Body of pancreas (tissue), 4 donors: Measurements from ENCODE around the gene CSNK1G1. TPM values are rescaled to one million over a fixed set of nuclear protein-coding genes. Genes with fewer than 3 reads are reported as not detected.

Source experiments
- ATAC-seq: fragments of 150-250 bp; one replicate; pipeline ENCODE4 v1.9.1; 2016
- DNase-seq, 4 donors: peaks; one replicate each; pipeline ENCODE4 v3.0.0-alpha.2; 2019
- H3K27ac ChIP-seq, 4 donors: fragments of 200-600 bp; sonication (generic); 1 replicate in 3 of 4; 2 replicates in 1 of 4; pipeline versions ENCODE4 v1.5.1 to v1.6.1; 2016 to 2019; ENCODE audit warnings: mild to moderate bottlenecking in 1 of 4, mixed read lengths in 1 of 4, moderate library complexity in 1 of 4
- H3K27me3 ChIP-seq, 2 donors: fragments of 200-600 bp; sonication (generic); one replicate each; pipeline ENCODE4 v1.6.0; 2016; ENCODE audit warnings: mild to moderate bottlenecking in 1 of 2
- H3K36me3 ChIP-seq, 2 donors: fragments of 200-600 bp; sonication (generic); replicated peaks in 1 of 2; 2 replicates each; pipeline ENCODE4 v1.5.1; 2016; ENCODE audit warnings: low read depth in 2 of 2; ENCODE audit not compliant: insufficient read depth in 1 of 2
- H3K4me1 ChIP-seq: fragments of 200-600 bp; sonication (generic); one replicate; pipeline ENCODE4 v1.6.0; 2016
- H3K4me3 ChIP-seq, 2 donors: fragments of 200-600 bp; sonication (generic); 1 replicate in 1 of 2; 2 replicates in 1 of 2; pipeline ENCODE4 v1.5.1; 2016 to 2019
- H3K9me3 ChIP-seq, 3 donors: fragments of 200-600 bp; sonication (generic); 1 replicate in 2 of 3; 2 replicates in 1 of 3; pipeline ENCODE4 v1.5.1; 2016
- POLR2A ChIP-seq, 3 donors: fragments of 450-650 bp; IDR thresholded peaks; one replicate each; pipeline ENCODE4 v1.6.1; 2016; ENCODE audit warnings: antibody characterized with exemption in 3 of 3, mild to moderate bottlenecking in 2 of 3
- WGBS, 2 donors: methylation state at CpG; one replicate each; pipeline ENCODE4 v1.1.5; 2017; 5-methylcytosine and 5-hydroxymethylcytosine counted together
- intact Hi-C: fragments of 100-400 bp; cut with DNase I; formaldehyde crosslinking; loops from one replicate; pipeline ENCODE4 v1.15.1; 2023
- total RNA-seq, 2 donors: library from RNA; depleted of rRNA; stranded (reverse); fragments of >200 nt; gene quantifications; one replicate each; pipeline ENCODE4 v1.1.0, GENCODE V29; 2016
- TF ChIP-seq, protein P1 (sequence below), 7 experiments: fragments of 450-650 bp in 4 of 7; fragments of 200-600 bp in 3 of 7; sonication (generic) in 3 of 7; IDR thresholded peaks; one replicate each; pipeline ENCODE4 v1.5.1; 2016 to 2019; ENCODE audit warnings: antibody characterized with exemption in 7 of 7

CSNK1G1 gene
- total RNA-seq, 2 donors from 2014 or later, result 6.7 to 13.8 TPM

- Histone ChIP-seq H3K4me3 (no peak overlapping the region), H3K36me3 (no peaks in the 10 kb centered on the region), H3K27ac (no peak overlapping the region), H3K4me1 (peaks cover 6% of the 10 kb centered on the region), H3K27me3 (no peaks in the 10 kb centered on the region), H3K9me3 (no peaks in the 10 kb centered on the region)
- 90 to 92% methylated on average over 4 of the region's 4 CpGs for WGBS, 2 donors
- TF ChIP-seq, protein P1, sequence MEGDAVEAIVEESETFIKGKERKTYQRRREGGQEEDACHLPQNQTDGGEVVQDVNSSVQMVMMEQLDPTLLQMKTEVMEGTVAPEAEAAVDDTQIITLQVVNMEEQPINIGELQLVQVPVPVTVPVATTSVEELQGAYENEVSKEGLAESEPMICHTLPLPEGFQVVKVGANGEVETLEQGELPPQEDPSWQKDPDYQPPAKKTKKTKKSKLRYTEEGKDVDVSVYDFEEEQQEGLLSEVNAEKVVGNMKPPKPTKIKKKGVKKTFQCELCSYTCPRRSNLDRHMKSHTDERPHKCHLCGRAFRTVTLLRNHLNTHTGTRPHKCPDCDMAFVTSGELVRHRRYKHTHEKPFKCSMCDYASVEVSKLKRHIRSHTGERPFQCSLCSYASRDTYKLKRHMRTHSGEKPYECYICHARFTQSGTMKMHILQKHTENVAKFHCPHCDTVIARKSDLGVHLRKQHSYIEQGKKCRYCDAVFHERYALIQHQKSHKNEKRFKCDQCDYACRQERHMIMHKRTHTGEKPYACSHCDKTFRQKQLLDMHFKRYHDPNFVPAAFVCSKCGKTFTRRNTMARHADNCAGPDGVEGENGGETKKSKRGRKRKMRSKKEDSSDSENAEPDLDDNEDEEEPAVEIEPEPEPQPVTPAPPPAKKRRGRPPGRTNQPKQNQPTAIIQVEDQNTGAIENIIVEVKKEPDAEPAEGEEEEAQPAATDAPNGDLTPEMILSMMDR (IDR thresholded peaks at IDR 0.05), result no peak
- no peak for TF ChIP-seq POLR2A (IDR thresholded peaks at IDR 0.05)
- ATAC-seq (no peak), DNase-seq (no peak)
- intact Hi-C loops, result no loop called here
Measured at GRCh38 chr15:64235552-64235951, 120.4 kb downstream of the CSNK1G1 start.

- Histone ChIP-seq H3K36me3 (no peaks in the 10 kb centered on the region), H3K4me3 (no peak overlapping the region), H3K4me1 (peaks cover 6% of the 10 kb centered on the region), H3K9me3 (no peaks in the 10 kb centered on the region), H3K27me3 (no peaks in the 10 kb centered on the region), H3K27ac (no peak overlapping the region)
- TF ChIP-seq, protein P1 (IDR thresholded peaks at IDR 0.05), result no peak
- TF ChIP-seq POLR2A (IDR thresholded peaks at IDR 0.05), result no peak
- ATAC-seq (no peak), DNase-seq (no peak)
- intact Hi-C loops, result no loop called here
- 90 to 93% methylated on average over 4 of the region's 4 CpGs for WGBS, 2 donors
Measured at GRCh38 chr15:64233299-64233698, 122.7 kb downstream of the CSNK1G1 start.

- TF ChIP-seq, protein P1 (IDR thresholded peaks at IDR 0.05), result no peak
- TF ChIP-seq POLR2A (IDR thresholded peaks at IDR 0.05), result no peak
- intact Hi-C loops, result no loop called here
- Histone ChIP-seq H3K27me3 (no peaks in the 10 kb centered on the region), H3K27ac (no peak overlapping the region), H3K4me1 (peaks cover under 1% of the 10 kb centered on the region), H3K36me3 (no peaks in the 10 kb centered on the region), H3K4me3 (no peak overlapping the region), H3K9me3 (no peaks in the 10 kb centered on the region)
- WGBS, 2 donors, result 42 to 71% methylated on average over 1 of the region's 1 CpG
- DNase-seq (no peak), ATAC-seq (no peak)
Measured at GRCh38 chr15:64232400-64232799, 123.6 kb downstream of the CSNK1G1 start.

- no peak for DNase-seq
- Histone ChIP-seq H3K4me3 (no peak overlapping the region), H3K4me1 (peaks cover 9% of the 10 kb centered on the region), H3K9me3 (no peaks in the 10 kb centered on the region), H3K27me3 (no peaks in the 10 kb centered on the region), H3K27ac (no peak overlapping the region), H3K36me3 (no peaks in the 10 kb centered on the region)
- intact Hi-C loops, result no loop called here
- no peak for ATAC-seq
- TF ChIP-seq, protein P1 (IDR thresholded peaks at IDR 0.05), result no peak
- no peak for TF ChIP-seq POLR2A (IDR thresholded peaks at IDR 0.05)
- WGBS, 2 donors, result 94% methylated on average over 2 of the region's 2 CpGs
Measured at GRCh38 chr15:64229129-64229724, 126.7 kb downstream of the CSNK1G1 start.

GRCh38 chr15:64225804-64226203 lies 130.2 kb downstream of the CSNK1G1 start:
- Histone ChIP-seq H3K9me3 (no peaks in the 10 kb centered on the region), H3K36me3 (no peaks in the 10 kb centered on the region), H3K4me3 (no peak overlapping the region), H3K27ac (no peak overlapping the region), H3K4me1 (peaks cover 10% of the 10 kb centered on the region), H3K27me3 (no peaks in the 10 kb centered on the region)
- DNase-seq (no peak), ATAC-seq (no peak)
- TF ChIP-seq, protein P1 (IDR thresholded peaks at IDR 0.05), result no peak
- TF ChIP-seq POLR2A (IDR thresholded peaks at IDR 0.05), result no peak
- WGBS, 2 donors, result 96 to 97% methylated on average over 11 of the region's 11 CpGs
- intact Hi-C loops, result no loop called here
